Measurements from ENCODE around the gene NOL9.
"Not testable (repeated sequence)": the region's sequence is repeated elsewhere in the genome, so short reads cannot be mapped to it uniquely, and the experiment has no call there.

Gene NOL9

GRCh38 chr1:6501279-6501813 lies 53.0 kb downstream of the NOL9 start:
- DNase-seq, result no peak

- DNase-seq, result no peak
Measured at GRCh38 chr1:6500544-6501278, 53.6 kb downstream of the NOL9 start.

- DNase-seq, result no peak
Measured at GRCh38 chr1:6499296-6499695, 55.0 kb downstream of the NOL9 start.

- DNase-seq, result no peak
Measured at GRCh38 chr1:6498576-6499111, 55.7 kb downstream of the NOL9 start.

GRCh38 chr1:6497867-6498575 lies 56.3 kb downstream of the NOL9 start:
- no peak for DNase-seq

GRCh38 chr1:6497215-6497866 lies 57.0 kb downstream of the NOL9 start:
- DNase-seq, result peak; percentile 31 to 56

- DNase-seq, result no peak
Measured at GRCh38 chr1:6496890-6497214, 57.5 kb downstream of the NOL9 start.

GRCh38 chr1:6496365-6496721 lies 58.0 kb downstream of the NOL9 start:
- DNase-seq, result no peak

GRCh38 chr1:6495540-6496364 lies 58.6 kb downstream of the NOL9 start:
- no peak for DNase-seq

- no peak for DNase-seq
Measured at GRCh38 chr1:6495041-6495441, 59.3 kb downstream of the NOL9 start.

- no peak for DNase-seq
Measured at GRCh38 chr1:6494627-6495026, 59.7 kb downstream of the NOL9 start.

GRCh38 chr1:6493834-6494223 lies 60.5 kb downstream of the NOL9 start:
- DNase-seq, result not testable (repeated sequence)

GRCh38 chr1:6491966-6492365 lies 62.3 kb downstream of the NOL9 start:
- DNase-seq, result no peak

GRCh38 chr1:6491480-6491962 lies 62.8 kb downstream of the NOL9 start, which contains the start of gene PLEKHG5:
Gene PLEKHG5 (minus strand): TSS chr1:6491667. CDS start chr1:6477571, 14,096 bp downstream.
- DNase-seq, result no peak

GRCh38 chr1:6491081-6491449 lies 63.2 kb downstream of the NOL9 start:
- DNase-seq, result no peak

- DNase-seq, result peak; percentile 38 to 57
Measured at GRCh38 chr1:6490181-6491080, 63.9 kb downstream of the NOL9 start.

GRCh38 chr1:6489799-6490180 lies 64.5 kb downstream of the NOL9 start:
- peak; percentile 73 for DNase-seq

GRCh38 chr1:6489383-6489765 lies 64.9 kb downstream of the NOL9 start:
- DNase-seq, result no peak

- DNase-seq, result no peak
Measured at GRCh38 chr1:6488602-6489382, 65.5 kb downstream of the NOL9 start.

GRCh38 chr1:6487804-6488484 lies 66.4 kb downstream of the NOL9 start:
- no peak for DNase-seq

Measured in activated CD4-positive, alpha-beta T cell treated with anti-CD3 and anti-CD28 coated beads for 4 hours (primary cell).